DOHH2 (cell line): ENCODE measurements around the gene PDGFD.

ENCODE experiments used
- H3F3A ChIP-seq: fragments of 200-600 bp; sonication (generic), shearing (Covaris generic); 2 replicates; pipeline ENCODE4 v1.6.0; 2016; ENCODE audit warnings: antibody characterized with exemption, mild to moderate bottlenecking; ENCODE audit not compliant: control insufficient read depth, insufficient read depth
- H3K27ac ChIP-seq: fragments of 200-600 bp; sonication (generic); 2 replicates; pipeline ENCODE4 v1.5.1; 2014; ENCODE audit warnings: low read depth, mild to moderate bottlenecking, low read length, moderate library complexity
- H3K27me3 ChIP-seq: fragments of 200-600 bp; sonication (generic); 2 replicates; pipeline ENCODE4 v1.6.1; 2014; ENCODE audit warnings: mild to moderate bottlenecking, low read length, mixed read lengths; ENCODE audit not compliant: control insufficient read depth
- H3K36me3 ChIP-seq: fragments of 200-600 bp; sonication (generic); 2 replicates; pipeline ENCODE4 v1.6.1; 2014; ENCODE audit warnings: mild to moderate bottlenecking, low read length, moderate library complexity, mixed read lengths; ENCODE audit not compliant: control insufficient read depth
- H3K4me1 ChIP-seq: fragments of 200-600 bp; sonication (generic); 2 replicates; pipeline ENCODE4 v1.6.1; 2014; ENCODE audit warnings: mild to moderate bottlenecking, low read length, mixed read lengths; ENCODE audit not compliant: control insufficient read depth
- H3K4me2 ChIP-seq: fragments of 200-600 bp; sonication (generic); 2 replicates; pipeline ENCODE4 v1.6.0; 2014; ENCODE audit warnings: mild to moderate bottlenecking, low read length, moderate library complexity
- H3K4me3 ChIP-seq: fragments of 200-600 bp; sonication (generic); 2 replicates; pipeline ENCODE4 v1.5.1; 2014; ENCODE audit warnings: mild to moderate bottlenecking, low read length, mixed read lengths
- H3K79me2 ChIP-seq: fragments of 200-600 bp; sonication (generic); 2 replicates; pipeline ENCODE4 v1.6.1; 2014; ENCODE audit warnings: mild to moderate bottlenecking, low read length, mixed read lengths; ENCODE audit not compliant: control insufficient read depth
- H3K9me2 ChIP-seq: fragments of 200-600 bp; sonication (generic); replicated peaks from 2 replicates; pipeline ENCODE4 v1.6.1; 2014; ENCODE audit warnings: mild to moderate bottlenecking, low read length, mixed read lengths; ENCODE audit not compliant: control insufficient read depth
- H3K9me3 ChIP-seq: fragments of 200-600 bp; sonication (generic); 2 replicates; pipeline ENCODE4 v1.6.1; 2014; ENCODE audit warnings: antibody characterized with exemption, low read length, mixed read lengths; ENCODE audit not compliant: control insufficient read depth, insufficient read depth
- H4K20me1 ChIP-seq: fragments of 200-600 bp; sonication (generic); 2 replicates; pipeline ENCODE4 v1.6.0; 2014; ENCODE audit warnings: low read depth, mild to moderate bottlenecking, antibody characterized with exemption, low read length, moderate library complexity; ENCODE audit not compliant: control insufficient read depth, insufficient read depth
- EZH2phosphoT487 ChIP-seq: fragments of 200-600 bp; sonication (generic); IDR thresholded peaks from 2 replicates; pipeline ENCODE4 v1.6.1; 2017; ENCODE audit warnings: borderline replicate concordance, mild to moderate bottlenecking, antibody characterized with exemption, low read length, moderate library complexity, mixed read lengths
- TF ChIP-seq, protein P1 (sequence below): fragments of 200-600 bp; sonication (generic); IDR thresholded peaks from one replicate; pipeline ENCODE4 v1.5.1; 2014; ENCODE audit warnings: antibody characterized with exemption, mild to moderate bottlenecking, low read depth, low read length; ENCODE audit not compliant: poor library complexity, severe bottlenecking

Gene PDGFD

DNA sequence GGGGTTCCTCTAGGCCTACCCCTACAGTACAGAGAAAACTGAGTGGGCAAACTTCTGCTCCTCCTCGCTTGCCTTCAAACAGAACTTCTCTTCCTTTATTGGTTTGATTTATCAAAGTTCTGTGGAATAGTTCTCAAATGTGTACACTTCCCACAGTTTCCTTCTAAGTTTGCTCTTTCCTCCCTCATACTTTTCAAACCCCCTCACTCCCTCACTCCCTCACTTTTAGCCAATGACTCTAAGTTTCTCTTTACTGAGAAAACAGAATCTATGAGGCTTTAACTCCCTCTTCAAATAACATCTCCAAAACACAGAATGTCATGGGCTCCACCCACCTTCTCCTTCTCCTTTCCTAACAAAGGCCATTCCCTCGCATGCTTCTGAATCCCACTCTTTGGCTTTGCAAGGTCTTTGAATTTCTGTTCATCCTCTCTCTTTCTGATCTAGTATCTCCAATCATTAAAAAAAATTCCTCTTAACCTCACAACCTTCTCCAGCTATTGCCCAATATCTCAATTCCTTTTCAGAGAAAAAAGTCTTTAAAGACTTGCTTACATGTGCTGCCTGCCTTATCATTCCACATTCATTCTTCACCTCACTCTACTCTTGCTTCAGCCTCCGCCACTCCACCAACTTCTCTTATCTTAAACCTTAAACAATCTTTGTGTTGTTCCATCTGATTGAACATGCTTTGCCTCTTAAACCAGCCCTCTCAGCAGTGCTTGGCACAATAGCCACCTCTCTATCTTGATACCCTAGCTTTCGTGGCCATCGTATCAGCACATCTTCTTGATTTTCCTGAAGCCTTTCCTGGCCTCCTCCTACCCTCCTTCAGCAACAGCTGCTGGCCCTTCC, 70.3 kb downstream of the PDGFD start:
- H3K27ac ChIP-seq = no peak overlapping the region
- no peaks in the 10 kb centered on the region for H4K20me1 ChIP-seq
- no peak overlapping the region for H3K4me3 ChIP-seq
- H3K4me1 ChIP-seq = peaks cover 4% of the 10 kb centered on the region
- no peak for TF ChIP-seq EZH2phosphoT487
- TF ChIP-seq, protein P1, sequence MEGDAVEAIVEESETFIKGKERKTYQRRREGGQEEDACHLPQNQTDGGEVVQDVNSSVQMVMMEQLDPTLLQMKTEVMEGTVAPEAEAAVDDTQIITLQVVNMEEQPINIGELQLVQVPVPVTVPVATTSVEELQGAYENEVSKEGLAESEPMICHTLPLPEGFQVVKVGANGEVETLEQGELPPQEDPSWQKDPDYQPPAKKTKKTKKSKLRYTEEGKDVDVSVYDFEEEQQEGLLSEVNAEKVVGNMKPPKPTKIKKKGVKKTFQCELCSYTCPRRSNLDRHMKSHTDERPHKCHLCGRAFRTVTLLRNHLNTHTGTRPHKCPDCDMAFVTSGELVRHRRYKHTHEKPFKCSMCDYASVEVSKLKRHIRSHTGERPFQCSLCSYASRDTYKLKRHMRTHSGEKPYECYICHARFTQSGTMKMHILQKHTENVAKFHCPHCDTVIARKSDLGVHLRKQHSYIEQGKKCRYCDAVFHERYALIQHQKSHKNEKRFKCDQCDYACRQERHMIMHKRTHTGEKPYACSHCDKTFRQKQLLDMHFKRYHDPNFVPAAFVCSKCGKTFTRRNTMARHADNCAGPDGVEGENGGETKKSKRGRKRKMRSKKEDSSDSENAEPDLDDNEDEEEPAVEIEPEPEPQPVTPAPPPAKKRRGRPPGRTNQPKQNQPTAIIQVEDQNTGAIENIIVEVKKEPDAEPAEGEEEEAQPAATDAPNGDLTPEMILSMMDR = no peak
- no peaks in the 10 kb centered on the region for H3F3A ChIP-seq
- no peaks in the 10 kb centered on the region for H3K36me3 ChIP-seq
- no peaks in the 10 kb centered on the region for H3K9me2 ChIP-seq
- H3K9me3 ChIP-seq = no peaks in the 10 kb centered on the region
- H3K27me3 ChIP-seq = no peaks in the 10 kb centered on the region
- H3K79me2 ChIP-seq = no peaks in the 10 kb centered on the region
- H3K4me2 ChIP-seq = no peak overlapping the region

DNA sequence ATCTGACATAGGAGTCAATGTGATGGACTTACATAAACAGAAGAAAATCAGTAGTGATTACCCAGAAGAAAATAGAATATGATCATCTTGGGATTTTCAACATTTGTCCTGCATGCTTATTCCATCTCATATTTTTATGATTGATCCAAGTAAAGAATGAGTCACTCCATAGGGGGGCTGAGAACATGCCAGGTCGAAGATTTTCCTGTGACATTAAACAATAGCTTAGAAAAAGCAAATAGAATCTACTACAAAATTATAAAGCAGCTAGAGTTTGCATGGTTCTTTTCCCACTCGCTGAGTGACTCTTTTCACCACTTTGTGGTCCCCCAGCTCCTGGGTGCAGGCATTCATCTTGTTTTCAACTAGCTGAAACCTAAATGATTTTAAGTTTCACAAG, 71.2 kb downstream of the PDGFD start:
- no peaks in the 10 kb centered on the region for H3K36me3 ChIP-seq
- no peaks in the 10 kb centered on the region for H3F3A ChIP-seq
- H3K9me2 ChIP-seq = no peaks in the 10 kb centered on the region
- TF ChIP-seq, protein P1 = no peak
- TF ChIP-seq EZH2phosphoT487 = no peak
- H3K27ac ChIP-seq = no peak overlapping the region
- no peaks in the 10 kb centered on the region for H4K20me1 ChIP-seq
- no peaks in the 10 kb centered on the region for H3K9me3 ChIP-seq
- H3K4me1 ChIP-seq = peaks cover 4% of the 10 kb centered on the region
- no peak overlapping the region for H3K4me3 ChIP-seq
- no peaks in the 10 kb centered on the region for H3K79me2 ChIP-seq
- no peak overlapping the region for H3K4me2 ChIP-seq
- H3K27me3 ChIP-seq = no peaks in the 10 kb centered on the region

DNA sequence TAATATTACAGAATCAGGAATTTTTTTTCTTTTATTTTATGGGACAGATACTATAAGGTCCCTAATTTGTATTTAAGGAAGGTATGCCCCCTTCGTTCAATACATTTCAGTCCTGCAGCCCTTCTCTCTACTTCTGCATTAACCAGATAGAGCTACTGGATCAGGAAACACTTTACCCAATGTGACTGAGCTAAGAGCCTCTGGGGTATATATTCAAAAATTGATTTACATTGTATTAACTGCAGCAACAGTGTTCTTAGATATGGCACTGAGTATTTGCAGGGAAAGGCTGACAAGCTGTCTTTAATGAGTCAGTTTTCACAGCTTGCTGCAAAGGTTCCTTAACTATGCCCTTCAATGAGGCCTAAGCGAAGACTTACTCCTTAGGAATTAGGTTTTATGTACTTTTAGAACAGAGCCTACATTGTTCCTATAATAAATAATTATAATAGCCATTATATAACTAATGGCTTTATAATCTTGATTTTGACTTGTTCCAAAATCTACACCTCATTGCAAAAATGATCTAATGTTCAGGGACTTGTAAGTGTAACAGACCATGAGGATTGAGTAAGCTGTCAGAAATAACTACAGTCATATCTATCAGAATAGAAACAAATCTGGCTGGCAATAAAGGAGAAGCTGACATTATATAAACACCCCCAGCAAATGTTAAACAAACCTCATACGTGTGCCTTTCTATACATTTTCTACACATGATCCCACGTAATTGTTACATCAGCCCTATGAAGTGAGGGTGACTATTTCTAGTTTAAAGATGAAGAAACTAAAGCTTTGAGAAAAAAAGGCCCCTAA, 72.5 kb downstream of the PDGFD start:
- no peak overlapping the region for H3K4me3 ChIP-seq
- no peaks in the 10 kb centered on the region for H3K27me3 ChIP-seq
- no peak overlapping the region for H3K4me2 ChIP-seq
- peaks cover 4% of the 10 kb centered on the region for H3K4me1 ChIP-seq
- H3K27ac ChIP-seq = no peak overlapping the region
- TF ChIP-seq EZH2phosphoT487 = no peak
- TF ChIP-seq, protein P1 = no peak
- no peaks in the 10 kb centered on the region for H3K9me3 ChIP-seq
- no peaks in the 10 kb centered on the region for H3K79me2 ChIP-seq
- no peaks in the 10 kb centered on the region for H4K20me1 ChIP-seq
- H3K9me2 ChIP-seq = no peaks in the 10 kb centered on the region
- H3F3A ChIP-seq = no peaks in the 10 kb centered on the region
- no peaks in the 10 kb centered on the region for H3K36me3 ChIP-seq
